Right ventricle myocardium superior (tissue), 1 donor: ENCODE data around the gene MAPK11. TPM values are rescaled to one million over a fixed set of nuclear protein-coding genes. Genes with fewer than 3 reads are reported as not detected.

ENCODE experiments used
- ATAC-seq: fragments of 200-7000 bp; cut with Tn5 transposase; one replicate; pipeline ENCODE4 v1.9.1; 2020; ENCODE audit warnings: mild to moderate bottlenecking; ENCODE audit not compliant: poor library complexity
- DNase-seq: peaks from one replicate; pipeline ENCODE4 v3.0.0-alpha.2; 2020
- intact Hi-C: fragments of 100-400 bp; cut with DNase I; formaldehyde crosslinking; loops from one replicate; pipeline ENCODE4 v1.11.2; 2022
- total RNA-seq: library from RNA; stranded (reverse); fragmentation: NEBNext Ultra II Directional; extraction: Animal tissue kit (Norgen Biotek cat#: 25700); gene quantifications from one replicate; pipeline ENCODE4 v1.2.1, GENCODE V29; 2021
- donor health status: DM: no; HTN: yes; CAD: no; lungs with severe emphysema.

MAPK11 gene
- total RNA-seq, 1 donor from 2014 or later: 8.5 TPM

- ATAC-seq: no peak
- DNase-seq: no peak
- intact Hi-C loops: no loop called here
Measured at GRCh38 chr22:50221410-50222300, 48.5 kb downstream of the MAPK11 start.

DNA sequence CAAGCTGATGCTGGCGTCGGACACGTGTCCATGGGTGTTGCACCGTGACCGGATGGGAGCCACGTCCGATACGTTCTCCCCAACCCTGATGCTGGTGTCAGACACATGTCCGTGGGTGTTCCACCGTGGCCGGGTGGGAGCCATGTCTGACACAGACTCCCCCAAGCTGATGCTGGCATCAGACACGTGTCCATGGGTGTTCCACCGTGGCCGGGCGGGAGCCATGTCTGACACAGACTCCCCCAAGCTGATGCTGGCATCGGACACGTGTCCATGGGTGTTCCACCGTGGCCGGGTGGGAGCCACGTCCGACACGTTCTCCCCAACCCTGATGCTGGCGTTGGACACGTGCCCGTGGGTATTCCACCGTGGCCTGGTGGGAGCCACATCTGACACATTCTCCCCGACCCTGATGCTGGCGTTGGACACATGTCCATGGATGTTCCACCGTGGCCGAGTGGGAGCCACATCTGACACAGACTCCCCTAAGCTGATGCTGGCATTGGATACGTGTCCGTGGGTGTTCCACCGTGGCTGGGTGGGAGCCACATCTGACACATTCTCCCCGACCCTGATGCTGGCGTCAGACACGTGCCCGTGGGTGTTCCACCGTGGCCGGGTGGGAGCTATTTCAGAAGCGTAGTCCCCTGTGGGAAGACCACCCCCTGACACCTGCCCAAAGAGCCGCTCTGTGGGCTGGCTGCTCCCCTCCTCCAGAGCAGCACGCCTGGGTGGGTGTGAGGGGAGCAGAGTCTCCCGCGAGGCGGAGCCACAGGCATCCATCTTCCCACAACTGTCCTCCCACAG lies 49.4 kb downstream of the MAPK11 start:
- intact Hi-C loops: no loop called here
- ATAC-seq: no peak

GRCh38 chr22:50219800-50220602 lies 50.2 kb downstream of the MAPK11 start:
- DNase-seq: no peak
- intact Hi-C loops: no loop called here
- no peak for ATAC-seq

More for the DNA sequence above, 49.4 kb downstream of the MAPK11 start:
- DNase-seq: no peak

GRCh38 chr22:50218996-50219727 lies 51.0 kb downstream of the MAPK11 start:
- intact Hi-C loops: no loop called here
- peak; percentile 86 for ATAC-seq
- DNase-seq: peak; percentile 92

- intact Hi-C loops: no loop called here
- peak; percentile 18 for ATAC-seq
Measured at GRCh38 chr22:50218153-50218995, 51.8 kb downstream of the MAPK11 start.

DNA sequence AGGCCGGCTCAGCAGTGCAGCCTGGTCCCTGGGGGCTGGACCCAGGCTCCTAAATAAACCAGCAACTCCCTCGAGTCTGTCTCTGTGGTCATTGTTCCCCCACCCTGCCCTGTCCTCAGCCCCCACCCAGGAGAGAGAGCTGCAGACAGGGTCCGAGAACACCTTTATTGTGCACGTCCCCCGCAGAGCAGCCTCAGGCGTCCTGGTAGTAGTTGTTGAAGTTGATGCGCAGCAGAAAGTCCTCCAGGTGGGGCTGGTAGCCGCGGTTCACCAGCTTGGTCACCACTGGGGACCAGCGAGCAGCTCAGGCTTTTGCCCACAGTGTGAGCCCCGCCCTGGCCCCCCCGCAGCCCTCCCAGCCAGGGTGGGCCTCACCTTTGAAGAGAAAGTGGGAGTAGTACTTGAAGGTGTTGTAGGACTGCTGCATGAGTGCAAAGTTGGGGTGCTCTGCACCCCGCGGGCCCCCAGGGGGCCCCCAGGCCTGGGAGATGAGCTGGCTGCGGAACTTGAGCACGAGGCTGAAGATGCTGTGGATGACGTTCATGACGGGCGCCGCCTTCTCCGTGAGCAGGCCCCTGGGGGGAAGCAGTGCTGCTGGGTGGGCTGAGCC lies 52.5 kb downstream of the MAPK11 start:
- DNase-seq (no peak), ATAC-seq (no peak)
- intact Hi-C loops: no loop called here

More at GRCh38 chr22:50218153-50218995, 51.8 kb downstream of the MAPK11 start:
- peak; percentile 53 for DNase-seq

GRCh38 chr22:50216684-50217520 lies 53.3 kb downstream of the MAPK11 start:
- no peak for ATAC-seq
- intact Hi-C loops: no loop called here
- no peak for DNase-seq

DNA sequence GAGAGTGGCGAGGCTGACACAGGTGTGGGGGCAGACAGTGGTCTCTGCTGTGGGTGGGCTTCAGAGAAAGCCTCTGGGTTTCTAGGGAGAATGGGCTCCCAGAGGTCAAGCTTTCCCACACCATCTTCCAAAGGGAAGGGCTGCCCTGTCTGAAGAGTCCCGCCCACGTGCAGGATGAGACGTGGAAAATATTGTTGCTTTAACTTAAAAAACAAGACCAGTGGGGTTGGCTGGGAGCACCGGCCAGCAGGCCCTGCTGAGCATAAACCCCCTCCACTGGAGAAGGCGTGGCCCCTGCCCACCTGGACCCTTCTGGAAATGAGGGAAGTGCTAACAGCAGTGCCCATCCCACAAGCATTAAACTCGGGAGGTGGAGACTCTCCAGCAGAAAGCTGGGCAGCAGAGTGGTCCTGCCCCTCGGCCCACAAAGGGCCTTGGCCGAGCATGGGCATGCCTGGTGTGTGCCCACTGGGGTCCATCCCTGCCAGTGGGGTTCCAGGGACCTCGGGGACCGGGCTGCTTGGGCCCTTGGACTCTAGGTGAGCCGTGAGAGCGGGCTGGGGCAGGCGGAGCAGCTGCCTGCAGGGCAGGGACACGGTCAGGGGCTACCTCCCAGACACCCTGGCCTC lies 54.0 kb downstream of the MAPK11 start:
- ATAC-seq (no peak), DNase-seq (no peak)
- intact Hi-C loops: no loop called here

GRCh38 chr22:50215297-50216054 lies 54.7 kb downstream of the MAPK11 start:
- intact Hi-C loops: no loop called here
- DNase-seq (no peak), ATAC-seq (no peak)

Other genes starting within 250 kb of the MAPK11 start
- not detected for gene TTLL8, start 212.1 kb downstream of the MAPK11 start, total RNA-seq
- gene MLC1, start 185.0 kb downstream of the MAPK11 start, total RNA-seq: 0.46 TPM
- gene MOV10L1, start 180.4 kb downstream of the MAPK11 start, total RNA-seq: not detected
- 0.43 TPM for gene PANX2, start 99.6 kb downstream of the MAPK11 start, total RNA-seq
- gene TRABD, start 84.5 kb downstream of the MAPK11 start, total RNA-seq: 22.0 TPM
- 15.6 TPM for gene SELENOO, start 69.4 kb downstream of the MAPK11 start, total RNA-seq
- 14.1 TPM for gene TUBGCP6, start 25.4 kb downstream of the MAPK11 start, total RNA-seq
- 12.0 TPM for gene HDAC10, start 19.1 kb downstream of the MAPK11 start, total RNA-seq
- gene MAPK12, start 8.7 kb downstream of the MAPK11 start, total RNA-seq: 13.2 TPM
- 68.3 TPM for gene PLXNB2, start 37.3 kb upstream of the MAPK11 start, total RNA-seq
- gene DENND6B, start 56.6 kb upstream of the MAPK11 start, total RNA-seq: 1.1 TPM
- 40.4 TPM for gene PPP6R2, start 72.9 kb upstream of the MAPK11 start, total RNA-seq
- gene SBF1, start 204.7 kb upstream of the MAPK11 start, total RNA-seq: 46.6 TPM
- not detected for gene ADM2, start 211.2 kb upstream of the MAPK11 start, total RNA-seq
- not detected for gene MIOX, start 216.5 kb upstream of the MAPK11 start, total RNA-seq
- gene LMF2, start 237.3 kb upstream of the MAPK11 start, total RNA-seq: 25.3 TPM
- gene NCAPH2, start 237.8 kb upstream of the MAPK11 start, total RNA-seq: 28.8 TPM